Progenitor cell of endocrine pancreas (in vitro differentiated cells): ENCODE data around the gene AIMP2. TPM values are rescaled to one million over a fixed set of nuclear protein-coding genes. Genes with fewer than 3 reads are reported as not detected.
"Not testable (repeated sequence)": the region's sequence is repeated elsewhere in the genome, so short reads cannot be mapped to it uniquely, and the experiment has no call there.

Source experiments
- DNase-seq: peaks from one replicate; pipeline ENCODE4 v3.0.0; 2021; ENCODE audit warnings: low spot score; ENCODE audit not compliant: unreplicated experiment
- H3K27ac Mint-ChIP-seq: 2 replicates; pipeline ENCODE4 v1.8.0; 2021; ENCODE audit warnings: mild to moderate bottlenecking, moderate library complexity, mixed read lengths
- H3K27me3 Mint-ChIP-seq: 2 replicates; pipeline ENCODE4 v1.8.0; 2021; ENCODE audit warnings: mixed read lengths
- H3K36me3 Mint-ChIP-seq: 2 replicates; pipeline ENCODE4 v1.8.0; 2022; ENCODE audit warnings: mixed read lengths; ENCODE audit not compliant: insufficient read depth
- H3K4me1 Mint-ChIP-seq: 2 replicates; pipeline ENCODE4 v1.8.0; 2021; ENCODE audit warnings: low read depth, mixed read lengths
- H3K4me3 Mint-ChIP-seq: 2 replicates; pipeline ENCODE4 v1.8.0; 2021; ENCODE audit warnings: low read depth, mild to moderate bottlenecking, moderate library complexity, mixed read lengths
- H3K9me3 Mint-ChIP-seq: 2 replicates; pipeline ENCODE4 v1.8.0; 2021; ENCODE audit warnings: low read depth, mixed read lengths
- total RNA-seq: library from RNA; stranded (reverse); gene quantifications from 2 replicates; pipeline ENCODE4 v1.2.1, GENCODE V29; 2021
- TF ChIP-seq, protein P1 (sequence below): fragments of 200-600 bp; sonication (generic); IDR thresholded peaks from one replicate; pipeline ENCODE4 v1.5.0; 2021; ENCODE audit warnings: antibody characterized with exemption, mild to moderate bottlenecking; ENCODE audit not compliant: unreplicated experiment

AIMP2 gene
- total RNA-seq, 1 donor from 2014 or later, result 30.1 TPM

GRCh38 chr7:5997210-5997808 lies 11.8 kb upstream of the AIMP2 start:
- no peaks in the 10 kb centered on the region for H3K27me3 Mint-ChIP-seq
- H3K4me3 Mint-ChIP-seq, result no peak overlapping the region
- peak overlapping the region; percentile 59 for H3K27ac Mint-ChIP-seq
- peaks cover 17% of the 10 kb centered on the region for H3K36me3 Mint-ChIP-seq
- TF ChIP-seq, protein P1, sequence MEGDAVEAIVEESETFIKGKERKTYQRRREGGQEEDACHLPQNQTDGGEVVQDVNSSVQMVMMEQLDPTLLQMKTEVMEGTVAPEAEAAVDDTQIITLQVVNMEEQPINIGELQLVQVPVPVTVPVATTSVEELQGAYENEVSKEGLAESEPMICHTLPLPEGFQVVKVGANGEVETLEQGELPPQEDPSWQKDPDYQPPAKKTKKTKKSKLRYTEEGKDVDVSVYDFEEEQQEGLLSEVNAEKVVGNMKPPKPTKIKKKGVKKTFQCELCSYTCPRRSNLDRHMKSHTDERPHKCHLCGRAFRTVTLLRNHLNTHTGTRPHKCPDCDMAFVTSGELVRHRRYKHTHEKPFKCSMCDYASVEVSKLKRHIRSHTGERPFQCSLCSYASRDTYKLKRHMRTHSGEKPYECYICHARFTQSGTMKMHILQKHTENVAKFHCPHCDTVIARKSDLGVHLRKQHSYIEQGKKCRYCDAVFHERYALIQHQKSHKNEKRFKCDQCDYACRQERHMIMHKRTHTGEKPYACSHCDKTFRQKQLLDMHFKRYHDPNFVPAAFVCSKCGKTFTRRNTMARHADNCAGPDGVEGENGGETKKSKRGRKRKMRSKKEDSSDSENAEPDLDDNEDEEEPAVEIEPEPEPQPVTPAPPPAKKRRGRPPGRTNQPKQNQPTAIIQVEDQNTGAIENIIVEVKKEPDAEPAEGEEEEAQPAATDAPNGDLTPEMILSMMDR, result peak; percentile 65
- no peaks in the 10 kb centered on the region for H3K4me1 Mint-ChIP-seq
- no peak for DNase-seq
- no peaks in the 10 kb centered on the region for H3K9me3 Mint-ChIP-seq

DNA sequence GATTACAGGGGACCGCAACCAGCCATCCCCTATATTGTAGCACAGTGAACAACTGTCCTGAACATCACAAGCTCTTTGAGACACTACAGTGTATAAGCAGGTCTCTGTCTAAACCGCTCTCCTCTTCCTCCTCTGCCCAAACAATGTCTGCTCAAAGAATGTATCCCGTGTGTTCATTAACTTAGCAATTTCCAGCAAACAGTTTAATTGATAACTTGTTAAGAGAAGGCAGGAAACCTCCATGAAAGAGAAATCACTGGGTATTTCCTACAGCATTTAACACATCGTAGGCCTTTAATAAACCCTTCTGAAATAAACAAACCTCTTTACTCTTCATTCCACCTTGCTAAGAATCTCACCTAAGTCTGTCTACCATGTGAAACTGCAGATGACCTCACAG lies 1.7 kb upstream of the AIMP2 start:
- H3K9me3 Mint-ChIP-seq, result no peaks in the 10 kb centered on the region
- peaks cover 10% of the 10 kb centered on the region for H3K4me1 Mint-ChIP-seq
- H3K36me3 Mint-ChIP-seq, result peaks cover 2% of the 10 kb centered on the region
- peak overlapping the region; percentile 20 for H3K27ac Mint-ChIP-seq
- H3K4me3 Mint-ChIP-seq, result peak overlapping the region; percentile 60
- H3K27me3 Mint-ChIP-seq, result no peaks in the 10 kb centered on the region
- no peak for DNase-seq
- TF ChIP-seq, protein P1, result no peak

GRCh38 chr7:6007835-6008590 lies 1.1 kb upstream of the AIMP2 start:
- not testable (repeated sequence) for H3K36me3 Mint-ChIP-seq, H3K27me3 Mint-ChIP-seq, H3K9me3 Mint-ChIP-seq, H3K27ac Mint-ChIP-seq, DNase-seq
- peaks cover 15% of the 10 kb centered on the region for H3K4me1 Mint-ChIP-seq
- H3K4me3 Mint-ChIP-seq, result peak overlapping the region; percentile 82

GRCh38 chr7:6010370-6010769 lies 1.3 kb downstream of the AIMP2 start:
- H3K36me3 Mint-ChIP-seq, H3K9me3 Mint-ChIP-seq, DNase-seq, H3K27me3 Mint-ChIP-seq: not testable (repeated sequence)
- Mint-ChIP-seq H3K27ac (peak overlapping the region; percentile 87), H3K4me1 (peaks cover 15% of the 10 kb centered on the region), H3K4me3 (peak overlapping the region; percentile 82)

GRCh38 chr7:6011541-6011940 lies 2.5 kb downstream of the AIMP2 start:
- H3K36me3 Mint-ChIP-seq, result peaks cover 9% of the 10 kb centered on the region
- H3K27ac Mint-ChIP-seq, result peak overlapping the region; percentile 45
- TF ChIP-seq, protein P1, result no peak
- H3K4me1 Mint-ChIP-seq, result peaks cover 15% of the 10 kb centered on the region
- H3K9me3 Mint-ChIP-seq, result no peaks in the 10 kb centered on the region
- H3K27me3 Mint-ChIP-seq, result no peaks in the 10 kb centered on the region
- no peak overlapping the region for H3K4me3 Mint-ChIP-seq
- DNase-seq, result no peak

- no peak for DNase-seq
- H3K36me3 Mint-ChIP-seq, result peaks cover 11% of the 10 kb centered on the region
- TF ChIP-seq, protein P1, result no peak
- no peak overlapping the region for H3K4me3 Mint-ChIP-seq
- H3K9me3 Mint-ChIP-seq, result no peaks in the 10 kb centered on the region
- H3K4me1 Mint-ChIP-seq, result peaks cover 13% of the 10 kb centered on the region
- no peaks in the 10 kb centered on the region for H3K27me3 Mint-ChIP-seq
- H3K27ac Mint-ChIP-seq, result peak overlapping the region; percentile 25
Measured at GRCh38 chr7:6012355-6013104, 3.5 kb downstream of the AIMP2 start.
